CD8-positive, alpha-beta memory T cell (primary cell): ENCODE results near the gene CTDSP2. TPM values are rescaled to one million over a fixed set of nuclear protein-coding genes. Genes with fewer than 3 reads are reported as not detected.
"Not testable (repeated sequence)": the region's sequence is repeated elsewhere in the genome, so short reads cannot be mapped to it uniquely, and the experiment has no call there.

Experiments
- CTCF ChIA-PET: fragments of 350-600 bp; sonication (Branson Sonifier 250); formaldehyde crosslinking; loops from one replicate; lab custom pipeline; 2021; ENCODE audit warnings: antibody characterized with exemption; lab: Charles Lee
- POLR2A ChIA-PET: fragments of 350-600 bp; sonication (Branson Sonifier 250); formaldehyde crosslinking; loops from one replicate; lab custom pipeline; 2021; ENCODE audit warnings: antibody characterized with exemption; lab: Charles Lee
- DNase-seq, 5 donors: peaks; one replicate each; pipeline versions ENCODE4 v3.0.0 to v3.0.0-alpha.2; 2020 to 2022; ENCODE audit warnings: mixed read lengths in 1 of 5
- H3K27ac ChIP-seq: one replicate; pipeline ENCODE4 v1.7.0; 2013; ENCODE audit warnings: low read depth, mild to moderate bottlenecking, low read length, moderate library complexity
- H3K27me3 ChIP-seq: 2 replicates; pipeline ENCODE4 v1.7.0; 2013; ENCODE audit warnings: low read length, mild to moderate bottlenecking; ENCODE audit not compliant: insufficient read depth, poor library complexity, severe bottlenecking
- H3K36me3 ChIP-seq: 2 replicates; pipeline ENCODE4 v1.7.0; 2013; ENCODE audit warnings: mild to moderate bottlenecking, low read length, moderate library complexity; ENCODE audit not compliant: insufficient read depth
- H3K4me1 ChIP-seq: 2 replicates; pipeline ENCODE4 v1.7.0; 2013; ENCODE audit warnings: mild to moderate bottlenecking, low read length, moderate library complexity; ENCODE audit not compliant: insufficient read depth
- H3K4me3 ChIP-seq: 2 replicates; pipeline ENCODE4 v1.7.0; 2013; ENCODE audit warnings: mild to moderate bottlenecking, low read length
- H3K9me3 ChIP-seq: 2 replicates; pipeline ENCODE4 v1.7.0; 2013; ENCODE audit warnings: mild to moderate bottlenecking, low read length
- H3K27ac Mint-ChIP-seq, 8 donors: one replicate each; pipeline ENCODE4 v1.8.0; 2020 to 2021; ENCODE audit warnings: mixed read lengths in 8 of 8, mild to moderate bottlenecking in 6 of 8, inconsistent platforms in 3 of 8, moderate library complexity in 3 of 8
- H3K27me3 Mint-ChIP-seq, 2 donors: one replicate each; pipeline ENCODE4 v1.8.0; 2020 to 2021; ENCODE audit warnings: mixed read lengths in 2 of 2, mild to moderate bottlenecking in 1 of 2, moderate library complexity in 1 of 2
- H3K36me3 Mint-ChIP-seq, 3 donors: one replicate each; pipeline ENCODE4 v1.8.0; 2020 to 2021; ENCODE audit warnings: mixed read lengths in 3 of 3, inconsistent platforms in 1 of 3, mild to moderate bottlenecking in 1 of 3
- H3K4me1 Mint-ChIP-seq, 3 donors: one replicate each; pipeline ENCODE4 v1.8.0; 2020 to 2021; ENCODE audit warnings: mixed read lengths in 3 of 3, inconsistent platforms in 1 of 3, mild to moderate bottlenecking in 1 of 3
- H3K4me3 Mint-ChIP-seq, 7 donors: one replicate each; pipeline ENCODE4 v1.8.0; 2020 to 2021; ENCODE audit warnings: mixed read lengths in 7 of 7, mild to moderate bottlenecking in 6 of 7, moderate library complexity in 4 of 7, inconsistent platforms in 2 of 7
- H3K9me3 Mint-ChIP-seq, 5 donors: one replicate each; pipeline ENCODE4 v1.8.0; 2020 to 2022; ENCODE audit warnings: mixed read lengths in 5 of 5, mild to moderate bottlenecking in 3 of 5, moderate library complexity in 2 of 5, inconsistent platforms in 1 of 5
- polyA plus RNA-seq: library from polyadenylated mRNA; unstranded; fragments of 300-500 nt; fragmentation: Illumina TruSeq; gene quantifications from one replicate; pipeline ENCODE4 v1.2.3, GENCODE V29; 2021
- total RNA-seq, 2 experiments: library from RNA; stranded (reverse); gene quantifications; one replicate each; pipeline ENCODE4 v1.2.3, GENCODE V29; 2021

The CTDSP2 gene
- total and polyA plus RNA-seq, 3 experiments from 2014 or later: 55.0 to 76.4 (median 72.8) TPM

DNA sequence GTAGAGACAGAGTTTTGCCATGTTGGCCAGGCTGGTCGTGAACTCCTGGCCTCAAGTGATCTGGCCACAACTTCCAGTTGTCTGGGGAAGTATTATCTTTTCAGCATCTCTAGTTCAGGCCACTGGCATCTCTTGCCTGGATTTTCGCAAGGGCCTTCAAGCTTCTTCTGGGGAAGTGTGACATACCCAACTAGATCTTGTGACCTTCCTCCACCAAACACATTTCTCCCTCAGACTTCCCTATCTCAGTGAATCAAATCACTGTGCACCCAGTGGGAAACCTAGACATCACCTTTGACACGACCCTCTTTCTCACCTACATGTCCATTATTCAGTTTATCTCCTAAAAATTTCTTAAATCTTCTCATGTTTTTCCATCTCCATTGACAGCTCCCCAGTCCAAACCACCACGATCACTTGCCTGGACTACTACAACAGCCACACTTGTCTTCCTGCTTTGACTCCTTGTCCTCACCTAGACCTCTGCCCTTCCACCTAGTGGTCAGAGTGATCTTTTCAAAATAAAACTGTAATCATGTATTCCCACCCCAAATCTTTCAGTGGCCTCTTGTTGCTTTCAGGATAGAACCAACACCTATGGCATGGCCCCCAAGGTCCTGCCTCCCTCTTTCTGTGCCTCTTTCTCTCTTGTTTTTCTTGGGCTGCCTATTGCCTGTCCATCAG, 70.8 kb downstream of the CTDSP2 start:
- peak overlapping the region in 3 of 7 donors; percentile 5 to 57 (median 5) for H3K4me3 Mint-ChIP-seq
- Histone ChIP-seq H3K9me3 (no peaks in the 10 kb centered on the region), H3K4me1 (peaks cover 24% of the 10 kb centered on the region), H3K36me3 (no peaks in the 10 kb centered on the region), H3K27me3 (no peaks in the 10 kb centered on the region), H3K4me3 (no peak overlapping the region), H3K27ac (no peak overlapping the region)
- H3K27ac Mint-ChIP-seq: peak overlapping the region in 3 of 8 donors; percentile 2 to 25 (median 18)
- CTCF ChIA-PET: interaction anchor here (1.4 kb wide), 1 partner anchor 19 kb away, joined by 5 read pairs; no protein-coding TSS in a partner anchor
- H3K27me3 Mint-ChIP-seq: peaks cover 0 to 2% of the 10 kb centered on the region in 2 donors
- H3K36me3 Mint-ChIP-seq: peaks cover 6 to 7% (median 7%) of the 10 kb centered on the region in 3 donors
- POLR2A ChIA-PET: interaction anchor here (0.8 kb wide), 1 partner anchor 54 kb away, joined by 3 read pairs; no protein-coding TSS in a partner anchor
- H3K9me3 Mint-ChIP-seq: no peaks in the 10 kb centered on the region
- no peak for DNase-seq
- H3K4me1 Mint-ChIP-seq: peaks cover 27 to 39% (median 31%) of the 10 kb centered on the region in 3 donors

DNA sequence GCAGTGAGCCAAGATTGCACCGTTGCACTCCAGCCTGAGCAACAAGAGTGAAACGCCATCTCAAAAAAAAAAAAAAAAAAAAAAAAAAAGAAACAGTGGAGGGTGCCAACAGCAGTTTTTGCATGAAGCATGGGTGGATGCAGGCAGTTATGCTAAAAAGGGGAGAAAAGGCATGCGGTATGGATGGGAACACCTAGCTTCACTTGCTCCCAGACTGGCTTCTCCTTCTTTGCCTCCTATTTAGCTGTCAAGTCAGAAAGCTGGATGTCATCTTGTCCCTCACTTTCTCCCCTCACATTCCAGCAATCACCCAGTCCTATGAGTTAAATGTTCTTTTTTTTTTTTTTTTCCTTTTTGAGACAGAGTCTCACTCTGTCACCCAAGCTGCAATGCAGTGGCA, 71.5 kb downstream of the CTDSP2 start:
- POLR2A ChIA-PET: interaction anchor here (0.8 kb wide), 1 partner anchor 53 kb away, joined by 3 read pairs; no protein-coding TSS in a partner anchor
- H3K27ac Mint-ChIP-seq: peak overlapping the region in 1 of 8 donors; percentile 89
- Histone ChIP-seq H3K9me3 (no peaks in the 10 kb centered on the region), H3K4me1 (peaks cover 17% of the 10 kb centered on the region), H3K4me3 (no peak overlapping the region), H3K27me3 (no peaks in the 10 kb centered on the region), H3K36me3 (no peaks in the 10 kb centered on the region), H3K27ac (no peak overlapping the region)
- peak overlapping the region in 1 of 7 donors; percentile 57 for H3K4me3 Mint-ChIP-seq
- H3K4me1 Mint-ChIP-seq: peaks cover 25 to 33% (median 30%) of the 10 kb centered on the region in 3 donors
- no peaks in the 10 kb centered on the region for H3K9me3 Mint-ChIP-seq
- DNase-seq: no peak
- H3K27me3 Mint-ChIP-seq: peaks cover 0 to 2% of the 10 kb centered on the region in 2 donors
- H3K36me3 Mint-ChIP-seq: peaks cover 7% of the 10 kb centered on the region in 3 donors
- CTCF ChIA-PET: interaction anchor here (1.4 kb wide), 1 partner anchor 19 kb away, joined by 5 read pairs; no protein-coding TSS in a partner anchor

DNA sequence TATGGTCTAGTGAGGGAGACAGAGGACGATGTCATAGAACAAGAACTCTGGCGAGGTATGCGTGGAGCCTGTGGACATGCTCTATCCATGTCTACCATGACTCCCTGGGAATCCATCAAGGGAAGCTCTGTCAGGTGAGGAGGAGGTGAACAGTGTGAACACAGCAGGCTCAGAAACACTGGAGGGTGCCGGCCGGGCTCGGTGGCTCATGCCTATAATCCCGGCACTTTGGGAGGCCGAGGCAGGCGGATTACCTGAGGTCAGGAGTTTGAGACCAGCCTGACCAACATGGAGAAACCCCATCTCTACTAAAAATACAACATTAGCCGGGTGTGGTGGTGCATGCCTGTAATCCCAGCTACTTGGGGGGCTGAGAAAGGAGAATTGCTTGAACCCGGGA, 71.9 kb downstream of the CTDSP2 start:
- H3K9me3 Mint-ChIP-seq, H3K27ac Mint-ChIP-seq, DNase-seq, POLR2A ChIA-PET, H3K4me3 ChIP-seq, H3K36me3 ChIP-seq, H3K27me3 ChIP-seq, CTCF ChIA-PET, H3K9me3 ChIP-seq, H3K27me3 Mint-ChIP-seq, H3K27ac ChIP-seq: not testable (repeated sequence)
- H3K36me3 Mint-ChIP-seq: peaks cover 7 to 10% (median 8%) of the 10 kb centered on the region in 3 donors
- H3K4me1 ChIP-seq: peaks cover 13% of the 10 kb centered on the region
- peaks cover 22 to 28% (median 25%) of the 10 kb centered on the region in 3 donors for H3K4me1 Mint-ChIP-seq
- H3K4me3 Mint-ChIP-seq: peak overlapping the region in 2 of 7 donors; percentile 44 to 51

GRCh38 chr12:57772429-57773322, 73.9 kb downstream of the CTDSP2 start, which contains the start of gene EEF1AKMT3:
Gene EEF1AKMT3, plus strand, starts transcription at chr12:57772614. Its CDS starts 111 bp downstream, at chr12:57772725.
- ChIA-PET CTCF (interaction anchor here (0.9 to 2.2 kb wide), 5 partner anchors 9 to 130 kb away, joined by 3 to 14 read pairs (median 3); partner anchors contain the start of gene TSFM), POLR2A (interaction anchor here (0.5 to 1.3 kb wide), 6 partner anchors 9 to 1300 kb away, joined by 4 to 6 read pairs (median 6); partner anchors contain the start of genes ATP23, TSFM and TSPAN31)
- Histone ChIP-seq H3K4me3 (peak within 1 kb of the TSS; percentile 93), H3K27me3 (no peaks in the 10 kb centered on the region), H3K27ac (peak within 1 kb of the TSS; percentile 89), H3K9me3 (no peaks in the 10 kb centered on the region), H3K4me1 (peaks cover 12% of the 10 kb centered on the region), H3K36me3 (no peaks in the 10 kb centered on the region)
- no peaks in the 10 kb centered on the region for H3K9me3 Mint-ChIP-seq
- H3K27ac Mint-ChIP-seq: peak within 1 kb of the TSS; percentile 92 to 99 (median 98)
- H3K27me3 Mint-ChIP-seq: peaks cover 0 to 2% of the 10 kb centered on the region in 2 donors
- peak in 3 of 5 donors; percentile 30 to 60 (median 33) for DNase-seq
- peaks cover 7 to 18% (median 14%) of the 10 kb centered on the region in 3 donors for H3K36me3 Mint-ChIP-seq
- H3K4me3 Mint-ChIP-seq: peak within 1 kb of the TSS; percentile 93 to 99 (median 96)
- H3K4me1 Mint-ChIP-seq: peaks cover 19 to 22% (median 21%) of the 10 kb centered on the region in 3 donors

- H3K4me1 ChIP-seq: peaks cover 12% of the 10 kb centered on the region
- Mint-ChIP-seq H3K4me1 (peaks cover 19 to 23% (median 21%) of the 10 kb centered on the region in 3 donors), H3K27me3 (peaks cover 0 to 5% of the 10 kb centered on the region in 2 donors), H3K36me3 (peaks cover 7 to 18% (median 14%) of the 10 kb centered on the region in 3 donors), H3K9me3 (no peaks in the 10 kb centered on the region), H3K27ac (peak within 1 kb of the TSS; percentile 92 to 99 (median 98)), H3K4me3 (peak within 1 kb of the TSS; percentile 93 to 99 (median 96))
- no peaks in the 10 kb centered on the region for H3K36me3 ChIP-seq
- H3K9me3 ChIP-seq: no peaks in the 10 kb centered on the region
- peak within 1 kb of the TSS; percentile 93 for H3K4me3 ChIP-seq
- CTCF ChIA-PET: interaction anchor here (0.9 to 2.2 kb wide), 5 partner anchors 10 to 131 kb away, joined by 3 to 14 read pairs (median 3); partner anchors contain the start of gene TSFM
- peak; percentile 82 to 92 (median 86) for DNase-seq
- POLR2A ChIA-PET: interaction anchor here (0.5 to 1.3 kb wide), 6 partner anchors 9 to 1300 kb away, joined by 4 to 6 read pairs (median 6); partner anchors contain the start of genes ATP23, TSFM and TSPAN31
- H3K27me3 ChIP-seq: peaks cover 1% of the 10 kb centered on the region
- peak within 1 kb of the TSS; percentile 89 for H3K27ac ChIP-seq
Observed at GRCh38 chr12:57771873-57772428, 74.6 kb downstream of the CTDSP2 start, which contains the start of gene METTL1. Gene METTL1, minus strand, starts transcription at chr12:57772105. Its CDS starts 22 bp downstream, at chr12:57772083.

GRCh38 chr12:57771236-57771872, 75.2 kb downstream of the CTDSP2 start:
- H3K4me3 ChIP-seq: peak overlapping the region; percentile 93
- CTCF ChIA-PET: interaction anchor here (0.7 to 2.2 kb wide), 7 partner anchors 9 to 131 kb away, joined by 3 to 14 read pairs (median 3); partner anchors contain the start of gene TSFM
- H3K27ac ChIP-seq: peak overlapping the region; percentile 89
- DNase-seq: peak in 3 of 5 donors; percentile 71 to 83 (median 76)
- no peaks in the 10 kb centered on the region for H3K36me3 ChIP-seq
- Mint-ChIP-seq H3K4me1 (peaks cover 23 to 29% (median 26%) of the 10 kb centered on the region in 3 donors), H3K4me3 (peak overlapping the region; percentile 93 to 99 (median 96)), H3K9me3 (peaks cover 0 to 4% (median 0%) of the 10 kb centered on the region in 5 donors), H3K27me3 (peaks cover 4 to 10% of the 10 kb centered on the region in 2 donors), H3K36me3 (peaks cover 7 to 18% (median 14%) of the 10 kb centered on the region in 3 donors), H3K27ac (peak overlapping the region; percentile 92 to 99 (median 98))
- peaks cover 16% of the 10 kb centered on the region for H3K4me1 ChIP-seq
- H3K9me3 ChIP-seq: no peaks in the 10 kb centered on the region
- POLR2A ChIA-PET: interaction anchor here (0.6 to 1.3 kb wide), 3 partner anchors 10 to 277 kb away, joined by 3 to 6 read pairs (median 4); partner anchors contain the start of gene ATP23
- H3K27me3 ChIP-seq: peaks cover 7% of the 10 kb centered on the region
